Astrocyte (in vitro differentiated cells and primary cell): Measurements from ENCODE around the gene NR6A1. TPM values are rescaled to one million over a fixed set of nuclear protein-coding genes. Genes with fewer than 3 reads are reported as not detected.

ENCODE experiments used
- DNase-seq: peaks from one replicate; pipeline ENCODE4 v3.0.0-alpha.2; 2010; ENCODE audit warnings: low read depth
- FAIRE-seq: peaks from 2 replicates; lab custom pipeline; 2011; peaks lifted over from hg19 to GRCh38; lab: Jason Lieb, UNC
- H2AFZ ChIP-seq: 2 replicates; pipeline ENCODE4 v1.6.0; 2012; ENCODE audit warnings: low read depth, low read length, inconsistent platforms
- H3K27ac ChIP-seq: 2 replicates; pipeline ENCODE4 v1.5.1; 2011; ENCODE audit warnings: low read depth, low read length, inconsistent platforms
- H3K27me3 ChIP-seq: 2 replicates; pipeline ENCODE4 v1.6.0; 2011; ENCODE audit warnings: low read length, inconsistent platforms; ENCODE audit not compliant: insufficient read depth
- H3K36me3 ChIP-seq: 2 replicates; pipeline ENCODE4 v1.5.1; 2011; ENCODE audit warnings: low read length, inconsistent platforms; ENCODE audit not compliant: insufficient read depth
- H3K4me1 ChIP-seq: 2 replicates; pipeline ENCODE4 v1.5.1; 2011; ENCODE audit warnings: low read length, inconsistent platforms; ENCODE audit not compliant: insufficient read depth
- H3K4me2 ChIP-seq: 2 replicates; pipeline ENCODE4 v1.6.0; 2012; ENCODE audit warnings: low read length, inconsistent platforms
- H3K4me3 ChIP-seq: 2 replicates; pipeline ENCODE4 v1.5.1; 2011; ENCODE audit warnings: low read depth, mild to moderate bottlenecking, low read length, inconsistent platforms; ENCODE audit not compliant: insufficient read depth
- H3K79me2 ChIP-seq: 2 replicates; pipeline ENCODE4 v1.6.0; 2012; ENCODE audit warnings: mild to moderate bottlenecking, low read length, inconsistent platforms; ENCODE audit not compliant: insufficient read depth
- H3K9ac ChIP-seq: 2 replicates; pipeline ENCODE4 v1.6.0; 2012; ENCODE audit warnings: mild to moderate bottlenecking, low read length, inconsistent platforms
- H3K9me3 ChIP-seq: 2 replicates; pipeline ENCODE4 v1.5.1; 2012; ENCODE audit warnings: low read depth, mild to moderate bottlenecking, low read length, inconsistent platforms; ENCODE audit not compliant: insufficient read depth
- H4K20me1 ChIP-seq: 2 replicates; pipeline ENCODE4 v1.6.0; 2012; ENCODE audit warnings: low read length, inconsistent platforms; ENCODE audit not compliant: insufficient read depth
- H3K27ac Mint-ChIP-seq: one replicate; pipeline ENCODE4 v1.8.0; 2021; ENCODE audit warnings: mild to moderate bottlenecking, mixed read lengths; ENCODE audit not compliant: unreplicated experiment
- H3K27me3 Mint-ChIP-seq: one replicate; pipeline ENCODE4 v1.8.0; 2021; ENCODE audit warnings: low read depth, mixed read lengths; ENCODE audit not compliant: unreplicated experiment
- H3K36me3 Mint-ChIP-seq: one replicate; pipeline ENCODE4 v1.8.0; 2021; ENCODE audit warnings: low read depth, mixed read lengths; ENCODE audit not compliant: unreplicated experiment
- H3K4me1 Mint-ChIP-seq: one replicate; pipeline ENCODE4 v1.8.0; 2021; ENCODE audit warnings: low read depth, mixed read lengths; ENCODE audit not compliant: unreplicated experiment
- H3K4me3 Mint-ChIP-seq: one replicate; pipeline ENCODE4 v1.8.0; 2021; ENCODE audit warnings: mild to moderate bottlenecking, moderate library complexity, mixed read lengths; ENCODE audit not compliant: unreplicated experiment
- H3K9me3 Mint-ChIP-seq: one replicate; pipeline ENCODE4 v1.8.0; 2021; ENCODE audit warnings: mild to moderate bottlenecking, mixed read lengths; ENCODE audit not compliant: unreplicated experiment
- CTCF ChIP-seq: IDR thresholded peaks from 2 replicates; pipeline ENCODE4 v1.5.1; 2011; ENCODE audit warnings: low read depth, mild to moderate bottlenecking, inconsistent platforms, low read length, moderate library complexity; ENCODE audit not compliant: insufficient read depth
- EZH2 ChIP-seq: IDR thresholded peaks from 2 replicates; pipeline ENCODE4 v1.6.1; 2012; ENCODE audit warnings: mild to moderate bottlenecking, low read length, inconsistent platforms; ENCODE audit not compliant: insufficient read depth
- total RNA-seq: library from RNA; stranded (reverse); gene quantifications from 2 replicates; pipeline ENCODE4 v1.2.1, GENCODE V29; 2021

The NR6A1 gene
- total RNA-seq, 1 donor from 2014 or later = 20.8 TPM

GRCh38 chr9:124626276-124626675, 144.8 kb downstream of the NR6A1 start:
- TF ChIP-seq CTCF (no peak), EZH2 (no peak)
- Histone ChIP-seq H2AFZ (no peak overlapping the region), H3K27ac (no peak overlapping the region), H3K9me3 (no peaks in the 10 kb centered on the region), H3K4me3 (no peak overlapping the region), H3K36me3 (no peaks in the 10 kb centered on the region), H3K27me3 (no peaks in the 10 kb centered on the region), H3K79me2 (no peaks in the 10 kb centered on the region), H3K4me2 (no peak overlapping the region), H3K9ac (no peak overlapping the region), H4K20me1 (no peaks in the 10 kb centered on the region), H3K4me1 (peaks cover 11% of the 10 kb centered on the region)
- Mint-ChIP-seq H3K27me3 (no peaks in the 10 kb centered on the region), H3K27ac (no peak overlapping the region), H3K4me1 (peaks cover 31% of the 10 kb centered on the region), H3K4me3 (no peak overlapping the region), H3K36me3 (peaks cover 2% of the 10 kb centered on the region), H3K9me3 (no peaks in the 10 kb centered on the region)
- FAIRE-seq (no peak), DNase-seq (no peak)

- Histone ChIP-seq H2AFZ (no peak overlapping the region), H4K20me1 (no peaks in the 10 kb centered on the region), H3K9ac (no peak overlapping the region), H3K36me3 (no peaks in the 10 kb centered on the region), H3K4me3 (no peak overlapping the region), H3K27ac (no peak overlapping the region), H3K9me3 (no peaks in the 10 kb centered on the region), H3K4me1 (peaks cover 11% of the 10 kb centered on the region), H3K79me2 (no peaks in the 10 kb centered on the region), H3K4me2 (no peak overlapping the region), H3K27me3 (no peaks in the 10 kb centered on the region)
- FAIRE-seq = no peak
- Mint-ChIP-seq H3K27me3 (no peaks in the 10 kb centered on the region), H3K27ac (no peak overlapping the region), H3K9me3 (no peaks in the 10 kb centered on the region), H3K4me1 (peaks cover 33% of the 10 kb centered on the region), H3K4me3 (no peak overlapping the region), H3K36me3 (peaks cover 2% of the 10 kb centered on the region)
- DNase-seq = no peak
- TF ChIP-seq EZH2 (no peak), CTCF (no peak)
Observed at GRCh38 chr9:124625087-124625486, 146.0 kb downstream of the NR6A1 start.

- Histone ChIP-seq H4K20me1 (no peaks in the 10 kb centered on the region), H3K36me3 (no peaks in the 10 kb centered on the region), H3K9me3 (no peaks in the 10 kb centered on the region), H3K4me3 (no peak overlapping the region), H3K79me2 (no peaks in the 10 kb centered on the region), H3K4me1 (peaks cover 11% of the 10 kb centered on the region), H3K4me2 (no peak overlapping the region), H2AFZ (no peak overlapping the region), H3K27me3 (no peaks in the 10 kb centered on the region), H3K27ac (no peak overlapping the region), H3K9ac (no peak overlapping the region)
- no peaks in the 10 kb centered on the region for H3K9me3 Mint-ChIP-seq
- no peak overlapping the region for H3K4me3 Mint-ChIP-seq
- no peaks in the 10 kb centered on the region for H3K27me3 Mint-ChIP-seq
- peaks cover 2% of the 10 kb centered on the region for H3K36me3 Mint-ChIP-seq
- H3K4me1 Mint-ChIP-seq = peaks cover 31% of the 10 kb centered on the region
- no peak overlapping the region for H3K27ac Mint-ChIP-seq
- TF ChIP-seq EZH2 = no peak
- TF ChIP-seq CTCF = no peak
- DNase-seq = no peak
- no peak for FAIRE-seq
Observed at GRCh38 chr9:124624735-124624992, 146.4 kb downstream of the NR6A1 start.
